Memory B cell (primary cell): Measurements from ENCODE around the gene FBXO48.
A peak's percentile ranks its signal among the peaks of the same experiment; 100 is the strongest.

Experiments
- ATAC-seq: fragments of 150-1000 bp; cut with Tn5 transposase; 2 replicates; pipeline ENCODE4 v1.10.0; 2021; ENCODE audit warnings: low read depth, mild to moderate bottlenecking, moderate library complexity
- DNase-seq, 2 donors: peaks; one replicate each; pipeline ENCODE4 v3.0.0; 2022; ENCODE audit warnings: low spot score in 2 of 2
- H3K27ac Mint-ChIP-seq: one replicate; pipeline ENCODE4 v1.8.0; 2022; ENCODE audit warnings: mild to moderate bottlenecking, moderate library complexity, mixed read lengths
- H3K27me3 Mint-ChIP-seq: one replicate; pipeline ENCODE4 v1.8.0; 2022; ENCODE audit warnings: mixed read lengths
- H3K36me3 Mint-ChIP-seq: one replicate; pipeline ENCODE4 v1.8.0; 2022; ENCODE audit warnings: mild to moderate bottlenecking, mixed read lengths
- H3K4me1 Mint-ChIP-seq: one replicate; pipeline ENCODE4 v1.8.0; 2022; ENCODE audit warnings: mixed read lengths
- H3K4me3 Mint-ChIP-seq: one replicate; pipeline ENCODE4 v1.8.0; 2022; ENCODE audit warnings: mild to moderate bottlenecking, moderate library complexity, mixed read lengths
- H3K9me3 Mint-ChIP-seq: one replicate; pipeline ENCODE4 v1.8.0; 2022; ENCODE audit warnings: mixed read lengths

Gene FBXO48

GRCh38 chr2:68423966-68424650, 43.0 kb downstream of the FBXO48 start:
- ATAC-seq (peak; percentile 82), DNase-seq (peak in 1 of 2 donors; percentile 50)
- H3K4me3 Mint-ChIP-seq = no peak overlapping the region
- no peaks in the 10 kb centered on the region for H3K27me3 Mint-ChIP-seq
- no peaks in the 10 kb centered on the region for H3K36me3 Mint-ChIP-seq
- H3K9me3 Mint-ChIP-seq = no peaks in the 10 kb centered on the region
- no peak overlapping the region for H3K27ac Mint-ChIP-seq
- H3K4me1 Mint-ChIP-seq = peaks cover 33% of the 10 kb centered on the region

- Mint-ChIP-seq H3K36me3 (no peaks in the 10 kb centered on the region), H3K27me3 (no peaks in the 10 kb centered on the region), H3K9me3 (no peaks in the 10 kb centered on the region), H3K4me3 (no peak overlapping the region), H3K4me1 (peaks cover 45% of the 10 kb centered on the region), H3K27ac (no peak overlapping the region)
- DNase-seq = no peak
- ATAC-seq = no peak
These were observed 46.7 kb downstream of the FBXO48 start for GRCh38 chr2:68420254-68420910.

- Mint-ChIP-seq H3K4me3 (no peak overlapping the region), H3K27ac (peak overlapping the region; percentile 18), H3K27me3 (no peaks in the 10 kb centered on the region), H3K36me3 (no peaks in the 10 kb centered on the region), H3K4me1 (peaks cover 45% of the 10 kb centered on the region), H3K9me3 (no peaks in the 10 kb centered on the region)
- DNase-seq (no peak), ATAC-seq (peak; percentile 37)
These were observed 48.2 kb downstream of the FBXO48 start for GRCh38 chr2:68418855-68419254.

- no peaks in the 10 kb centered on the region for H3K27me3 Mint-ChIP-seq
- ATAC-seq = no peak
- H3K36me3 Mint-ChIP-seq = no peaks in the 10 kb centered on the region
- no peak for DNase-seq
- H3K9me3 Mint-ChIP-seq = no peaks in the 10 kb centered on the region
- no peak overlapping the region for H3K4me3 Mint-ChIP-seq
- H3K27ac Mint-ChIP-seq = no peak overlapping the region
- H3K4me1 Mint-ChIP-seq = peaks cover 47% of the 10 kb centered on the region
These were observed 48.7 kb downstream of the FBXO48 start for GRCh38 chr2:68418419-68418818.

- peak overlapping the region; percentile 15 for H3K27ac Mint-ChIP-seq
- no peak for DNase-seq
- H3K27me3 Mint-ChIP-seq = no peaks in the 10 kb centered on the region
- H3K36me3 Mint-ChIP-seq = no peaks in the 10 kb centered on the region
- no peaks in the 10 kb centered on the region for H3K9me3 Mint-ChIP-seq
- peak overlapping the region; percentile 22 for H3K4me3 Mint-ChIP-seq
- peak; percentile 72 for ATAC-seq
- H3K4me1 Mint-ChIP-seq = peaks cover 50% of the 10 kb centered on the region
These were observed 49.2 kb downstream of the FBXO48 start for GRCh38 chr2:68417926-68418325.

GRCh38 chr2:68416081-68416675, 50.9 kb downstream of the FBXO48 start:
- no peak overlapping the region for H3K4me3 Mint-ChIP-seq
- DNase-seq = no peak
- H3K9me3 Mint-ChIP-seq = no peaks in the 10 kb centered on the region
- no peaks in the 10 kb centered on the region for H3K27me3 Mint-ChIP-seq
- no peaks in the 10 kb centered on the region for H3K36me3 Mint-ChIP-seq
- ATAC-seq = no peak
- peaks cover 52% of the 10 kb centered on the region for H3K4me1 Mint-ChIP-seq
- peak overlapping the region; percentile 77 for H3K27ac Mint-ChIP-seq

- Mint-ChIP-seq H3K4me1 (peaks cover 49% of the 10 kb centered on the region), H3K36me3 (no peaks in the 10 kb centered on the region), H3K27me3 (no peaks in the 10 kb centered on the region), H3K27ac (no peak overlapping the region), H3K9me3 (no peaks in the 10 kb centered on the region), H3K4me3 (no peak overlapping the region)
- ATAC-seq (no peak), DNase-seq (no peak)
These were observed 51.6 kb downstream of the FBXO48 start for GRCh38 chr2:68415521-68415920.

- Mint-ChIP-seq H3K4me1 (peaks cover 54% of the 10 kb centered on the region), H3K27ac (no peak overlapping the region), H3K9me3 (no peaks in the 10 kb centered on the region), H3K4me3 (no peak overlapping the region), H3K36me3 (no peaks in the 10 kb centered on the region), H3K27me3 (no peaks in the 10 kb centered on the region)
- ATAC-seq (no peak), DNase-seq (no peak)
These were observed 52.2 kb downstream of the FBXO48 start for GRCh38 chr2:68414876-68415275.

- Mint-ChIP-seq H3K27me3 (no peaks in the 10 kb centered on the region), H3K4me1 (peaks cover 56% of the 10 kb centered on the region), H3K4me3 (no peak overlapping the region), H3K36me3 (no peaks in the 10 kb centered on the region), H3K27ac (no peak overlapping the region), H3K9me3 (no peaks in the 10 kb centered on the region)
- ATAC-seq (no peak), DNase-seq (no peak)
These were observed 52.6 kb downstream of the FBXO48 start for GRCh38 chr2:68414452-68414851.

- Mint-ChIP-seq H3K36me3 (no peaks in the 10 kb centered on the region), H3K27ac (no peak overlapping the region), H3K4me3 (no peak overlapping the region), H3K27me3 (no peaks in the 10 kb centered on the region), H3K9me3 (peaks cover 2% of the 10 kb centered on the region), H3K4me1 (peaks cover 53% of the 10 kb centered on the region)
- DNase-seq (no peak), ATAC-seq (no peak)
These were observed 53.6 kb downstream of the FBXO48 start for GRCh38 chr2:68413466-68413865.

- Mint-ChIP-seq H3K27me3 (no peaks in the 10 kb centered on the region), H3K27ac (peak overlapping the region; percentile 77), H3K4me1 (peaks cover 45% of the 10 kb centered on the region), H3K4me3 (peak overlapping the region; percentile 61), H3K9me3 (peaks cover 10% of the 10 kb centered on the region), H3K36me3 (peaks cover 6% of the 10 kb centered on the region)
- no peak for DNase-seq
- ATAC-seq = no peak
These were observed 54.8 kb downstream of the FBXO48 start for GRCh38 chr2:68412127-68412819.

- DNase-seq (peak in 1 of 2 donors; percentile 41), ATAC-seq (peak; percentile 94)
- peaks cover 45% of the 10 kb centered on the region for H3K4me1 Mint-ChIP-seq
- peaks cover 10% of the 10 kb centered on the region for H3K9me3 Mint-ChIP-seq
- H3K36me3 Mint-ChIP-seq = peaks cover 8% of the 10 kb centered on the region
- H3K27ac Mint-ChIP-seq = peak overlapping the region; percentile 77
- no peaks in the 10 kb centered on the region for H3K27me3 Mint-ChIP-seq
- H3K4me3 Mint-ChIP-seq = peak overlapping the region; percentile 61
These were observed 55.5 kb downstream of the FBXO48 start for GRCh38 chr2:68411397-68412126.
